ENCODE data around the gene ARFGAP3.

The ARFGAP3 gene

GRCh38 chr22:42883121-42883520 lies 26.0 kb upstream of the ARFGAP3 start:
- DNase-seq, result no peak

GRCh38 chr22:42881982-42882656 lies 25.0 kb upstream of the ARFGAP3 start:
- DNase-seq, result no peak

GRCh38 chr22:42881298-42881697 lies 24.2 kb upstream of the ARFGAP3 start:
- no peak for DNase-seq

DNA sequence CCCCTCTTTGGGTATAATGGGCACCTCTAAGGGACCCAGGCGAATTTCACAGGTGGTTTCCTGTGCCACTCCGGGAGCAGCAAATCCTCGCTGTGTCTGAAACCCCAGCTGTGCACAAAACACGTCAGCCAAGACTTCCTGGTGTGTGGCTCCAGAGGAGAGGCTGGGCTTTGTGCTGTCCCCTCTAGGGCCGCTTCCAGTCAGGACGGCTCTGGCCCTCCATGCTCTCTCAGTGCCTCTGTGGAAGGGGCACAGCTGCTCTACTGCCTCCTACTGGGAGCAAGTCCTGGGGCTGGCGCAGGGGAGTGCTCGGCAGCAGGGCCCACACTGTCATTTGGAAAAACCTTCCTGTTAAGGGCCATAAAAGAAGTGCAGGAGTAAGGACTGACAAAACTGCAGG lies 23.7 kb upstream of the ARFGAP3 start:
- DNase-seq, result no peak

- DNase-seq, result no peak
Measured at GRCh38 chr22:42879371-42880021, 22.4 kb upstream of the ARFGAP3 start.

DNA sequence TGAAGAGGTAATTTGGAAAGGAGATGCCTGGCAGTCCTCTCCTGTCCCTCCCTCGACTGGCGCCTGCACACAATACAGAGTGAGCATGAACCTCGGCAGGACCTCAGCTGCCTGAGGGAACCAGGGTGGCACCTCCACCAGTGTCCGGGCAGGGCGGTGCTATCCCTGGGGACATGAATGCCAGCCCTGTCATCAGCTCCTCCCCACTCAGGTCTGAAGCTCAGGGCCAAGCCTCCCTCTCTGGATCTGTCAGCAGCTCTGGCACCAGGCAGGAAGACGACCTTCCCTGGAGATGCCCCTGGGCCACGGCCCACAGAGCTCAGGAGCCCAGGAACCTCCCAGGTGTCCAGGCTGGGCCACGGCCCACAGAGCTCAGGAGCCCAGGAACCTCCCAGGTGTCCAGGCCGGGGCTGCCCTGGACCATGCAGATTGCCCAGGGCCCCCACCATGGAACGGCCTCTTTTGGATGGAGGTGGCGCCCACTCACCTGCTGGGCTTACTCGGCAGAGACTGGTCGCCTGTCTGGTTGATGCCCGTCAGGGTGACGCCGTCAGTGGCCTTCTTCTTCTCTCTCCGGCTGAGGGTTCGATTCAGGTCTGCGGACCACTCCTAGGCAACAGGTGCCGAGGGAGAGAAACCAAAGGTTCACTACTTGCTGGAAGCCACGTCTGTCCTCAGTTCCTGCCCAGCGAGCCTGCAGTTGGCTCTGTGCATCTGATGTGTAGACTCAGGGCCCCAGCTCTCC lies 21.7 kb upstream of the ARFGAP3 start:
- no peak for DNase-seq

DNA sequence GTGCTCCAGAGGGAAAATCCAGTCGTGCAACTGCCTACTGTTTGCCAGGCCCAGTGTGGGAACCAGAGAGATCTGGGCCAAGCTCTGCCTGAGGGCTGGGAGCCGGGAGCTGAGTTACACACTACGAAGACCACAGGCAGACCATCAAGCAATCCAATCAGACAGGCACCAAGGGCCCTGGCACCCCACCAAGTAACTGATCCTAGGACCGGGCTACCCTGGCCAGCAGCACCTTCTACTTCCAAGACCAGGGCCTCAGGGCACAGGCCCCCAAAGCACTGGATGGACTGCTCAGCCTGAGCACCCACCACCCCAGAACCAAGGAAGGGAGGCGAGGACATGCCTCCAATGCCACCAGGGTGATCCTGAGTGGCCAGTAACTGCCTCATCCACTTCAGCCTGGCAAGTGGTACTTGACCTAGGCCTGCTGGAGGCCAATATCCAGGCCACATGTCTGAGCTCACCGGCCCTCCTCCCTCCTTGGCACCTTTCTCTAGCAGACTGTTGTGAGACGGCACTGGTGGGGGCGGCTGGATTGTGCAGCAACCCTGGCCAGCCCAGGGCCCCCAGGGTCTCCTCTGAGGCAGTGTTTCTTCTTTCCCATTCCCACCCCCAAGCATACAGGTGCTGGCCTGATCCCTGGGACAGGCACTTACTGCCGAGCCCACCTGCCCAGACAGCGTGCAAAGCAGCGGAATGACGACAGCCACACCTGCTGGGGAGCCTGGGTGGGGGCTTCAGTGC lies 20.7 kb upstream of the ARFGAP3 start:
- no peak for DNase-seq

GRCh38 chr22:42877158-42877557 lies 20.1 kb upstream of the ARFGAP3 start:
- DNase-seq, result no peak

DNA sequence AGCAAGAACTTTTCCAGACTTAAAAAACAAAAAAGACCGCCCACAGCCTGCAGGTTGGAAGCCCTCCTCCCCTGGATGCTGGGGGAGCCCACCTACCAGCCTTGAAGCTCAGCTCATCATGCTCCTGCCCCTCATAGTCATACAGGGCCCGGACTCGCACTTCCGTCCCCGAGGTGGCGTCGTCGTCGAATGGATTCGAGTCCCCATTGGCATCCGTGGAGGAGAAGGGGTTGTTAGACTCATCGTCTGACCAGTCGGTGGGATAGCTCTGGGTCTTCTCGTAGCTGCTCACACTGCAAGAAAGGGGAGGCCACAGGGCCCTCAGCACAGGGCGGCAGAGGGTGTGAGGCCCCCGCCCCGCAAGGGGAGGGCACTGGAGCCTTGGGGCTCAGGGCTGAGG lies 19.0 kb upstream of the ARFGAP3 start:
- no peak for DNase-seq

GRCh38 chr22:42874010-42874409 lies 16.9 kb upstream of the ARFGAP3 start:
- no peak for DNase-seq

DNA sequence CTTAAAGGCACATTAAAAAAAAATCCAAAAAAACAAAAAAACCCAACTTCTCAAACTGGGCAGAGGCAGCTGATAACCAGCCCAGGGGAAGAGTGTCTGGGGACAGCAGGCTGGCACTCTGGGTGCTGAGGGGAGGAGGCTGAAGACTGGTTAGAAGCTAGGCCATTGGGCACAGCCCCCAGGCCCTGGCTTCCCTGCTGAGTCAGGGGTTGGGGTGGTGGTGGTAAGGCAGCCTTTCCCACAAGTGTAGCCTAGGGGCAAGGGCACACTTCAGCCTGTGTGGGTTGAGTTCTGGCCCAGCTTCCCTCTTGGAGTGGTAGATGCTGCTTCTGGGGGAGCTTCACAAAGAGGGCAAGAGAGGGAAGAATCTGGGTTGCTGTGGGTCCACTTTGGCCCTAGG lies 16.3 kb upstream of the ARFGAP3 start:
- DNase-seq, result no peak

GRCh38 chr22:42872821-42873220 lies 15.7 kb upstream of the ARFGAP3 start:
- DNase-seq, result no peak

GRCh38 chr22:42871146-42872050 lies 14.3 kb upstream of the ARFGAP3 start:
- no peak for DNase-seq

DNA sequence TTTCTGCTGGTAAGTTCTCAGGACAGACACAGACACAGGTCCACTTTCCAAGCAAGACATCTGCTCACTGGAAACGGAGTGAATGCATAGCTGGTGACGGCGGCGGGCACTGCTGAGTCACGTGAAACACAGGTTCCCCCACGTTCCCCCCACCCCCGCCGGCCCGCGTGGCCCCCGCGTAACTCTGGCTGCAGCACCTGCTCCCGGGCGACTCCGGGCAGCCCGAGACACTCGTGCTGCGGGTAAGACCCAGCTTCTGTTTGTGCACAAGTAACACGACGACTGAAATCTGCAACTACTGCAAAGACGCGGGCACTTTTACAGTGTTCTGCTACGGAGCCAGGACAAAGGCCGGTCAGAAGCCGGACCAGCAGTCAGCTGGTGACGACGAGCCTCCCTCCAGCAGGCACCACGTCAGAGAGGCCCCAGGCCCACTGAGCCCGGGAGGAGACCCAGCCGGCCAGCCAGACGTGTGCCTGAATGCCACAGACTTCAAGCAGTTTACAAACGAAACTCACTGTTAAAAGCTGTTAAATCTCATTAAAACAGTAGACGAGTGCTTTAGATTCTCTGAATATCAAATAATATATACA lies 12.9 kb upstream of the ARFGAP3 start:
- DNase-seq, result no peak

GRCh38 chr22:42869463-42869862 lies 12.4 kb upstream of the ARFGAP3 start:
- DNase-seq, result no peak

DNA sequence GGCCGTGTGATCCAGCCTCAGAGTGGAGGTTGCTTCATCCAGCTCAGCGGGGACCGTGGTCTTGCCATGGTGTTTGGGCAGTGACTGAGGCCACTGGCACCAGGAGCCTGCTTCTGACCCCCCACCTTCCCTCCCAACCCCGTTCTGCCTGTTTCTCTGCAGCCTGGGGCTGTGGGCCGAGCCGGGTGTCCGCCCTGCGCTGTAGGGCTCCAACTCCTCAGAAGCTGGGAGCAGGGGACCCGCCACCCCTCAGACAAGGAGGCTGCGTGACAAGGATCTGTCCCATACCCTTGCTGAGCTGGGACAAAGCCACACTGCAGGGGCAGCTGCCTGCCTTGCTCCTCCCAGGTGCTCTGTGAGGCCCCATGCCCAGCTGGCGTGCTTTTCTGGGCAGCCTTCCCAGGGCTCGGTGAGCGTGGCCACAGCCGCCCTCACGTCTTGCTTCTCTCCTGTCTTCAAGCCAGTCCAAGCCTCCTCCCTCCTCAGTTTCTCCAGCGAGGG lies 11.7 kb upstream of the ARFGAP3 start:
- no peak for DNase-seq

GRCh38 chr22:42866100-42866499 lies 9.0 kb upstream of the ARFGAP3 start:
- no peak for DNase-seq

DNA sequence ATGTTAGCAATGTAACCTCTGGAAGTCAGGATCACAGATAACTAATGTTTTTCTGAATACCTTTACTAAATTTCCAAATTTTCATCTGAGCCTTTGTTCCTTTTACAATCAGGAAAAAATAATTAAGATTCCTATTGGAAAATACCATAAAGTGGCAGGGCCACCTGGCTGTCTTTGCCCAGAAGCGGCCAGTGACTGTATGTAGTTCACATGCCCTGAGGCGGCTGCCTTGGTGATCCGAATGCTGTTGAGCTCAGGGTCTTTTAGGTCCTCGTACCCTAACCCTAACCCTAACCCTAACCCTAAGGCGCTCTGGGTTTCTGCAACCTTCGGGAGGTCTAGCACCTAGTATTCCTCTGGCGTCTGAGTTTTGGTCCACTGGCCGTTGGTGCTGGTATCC lies 8.5 kb upstream of the ARFGAP3 start:
- DNase-seq, result no peak

DNA sequence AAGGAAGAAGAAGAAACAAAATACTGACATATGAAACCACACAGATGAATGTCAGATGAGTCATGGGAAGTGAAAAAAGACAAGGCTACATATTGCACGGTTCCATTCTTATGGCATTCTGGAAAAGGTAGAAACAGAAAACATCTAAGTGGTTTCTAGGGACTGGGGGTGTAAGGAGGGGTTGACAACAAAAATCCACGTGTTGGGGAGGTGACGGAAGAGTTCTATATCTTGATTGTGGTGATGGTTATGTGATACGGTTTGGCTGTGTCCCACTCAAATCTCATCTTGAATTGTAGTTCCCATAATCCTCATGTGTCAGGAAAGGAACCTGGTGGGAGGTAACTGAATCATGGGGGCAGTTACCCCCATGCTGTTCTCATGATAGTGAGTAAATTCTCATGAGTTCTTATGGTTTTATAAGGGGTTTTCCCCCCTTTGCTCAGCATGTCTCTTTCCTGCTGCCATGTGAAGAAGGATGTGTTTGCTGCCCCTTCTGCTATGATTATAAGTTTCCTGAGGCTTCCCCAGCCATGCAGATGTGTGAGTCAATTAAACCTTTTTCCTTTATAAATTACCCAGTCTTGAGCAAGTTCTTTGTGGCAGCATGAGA lies 6.4 kb upstream of the ARFGAP3 start:
- no peak for DNase-seq

- no peak for DNase-seq
Measured at GRCh38 chr22:42862045-42862734, 5.1 kb upstream of the ARFGAP3 start.

- DNase-seq, result no peak
Measured at GRCh38 chr22:42860968-42861367, 3.9 kb upstream of the ARFGAP3 start.

Measured in stimulated activated naive CD4-positive, alpha-beta T cell (primary cell).